GM18873 (cell line): ENCODE data around the gene MAP3K5.
A peak's percentile ranks its signal among the peaks of the same experiment; 100 is the strongest.

Experiments
- ATAC-seq: cut with Tn5 transposase; IDR thresholded peaks from one replicate; pipeline ENCODE4 v1.9.1; 2021; ENCODE audit warnings: mild to moderate bottlenecking, moderate library complexity, moderate number of reproducible peaks; ENCODE audit not compliant: unreplicated experiment, low FRiP score

Gene MAP3K5

DNA sequence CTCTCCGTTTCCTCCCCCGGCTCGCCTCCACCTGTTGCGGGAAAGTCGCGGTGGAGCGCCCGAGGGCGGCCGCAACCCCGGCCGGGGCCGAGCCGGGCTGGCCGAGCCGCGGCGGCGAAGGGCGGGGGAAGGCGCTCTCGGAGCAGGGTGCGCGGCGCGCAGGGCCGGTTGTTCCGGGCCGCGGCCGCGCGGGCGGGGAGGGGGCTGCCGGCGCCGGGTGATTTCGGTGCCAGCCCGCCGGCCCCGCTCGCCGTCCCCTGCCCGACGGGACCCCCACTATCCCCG lies 242.3 kb downstream of the MAP3K5 start:
- ATAC-seq = peak; percentile 47

DNA sequence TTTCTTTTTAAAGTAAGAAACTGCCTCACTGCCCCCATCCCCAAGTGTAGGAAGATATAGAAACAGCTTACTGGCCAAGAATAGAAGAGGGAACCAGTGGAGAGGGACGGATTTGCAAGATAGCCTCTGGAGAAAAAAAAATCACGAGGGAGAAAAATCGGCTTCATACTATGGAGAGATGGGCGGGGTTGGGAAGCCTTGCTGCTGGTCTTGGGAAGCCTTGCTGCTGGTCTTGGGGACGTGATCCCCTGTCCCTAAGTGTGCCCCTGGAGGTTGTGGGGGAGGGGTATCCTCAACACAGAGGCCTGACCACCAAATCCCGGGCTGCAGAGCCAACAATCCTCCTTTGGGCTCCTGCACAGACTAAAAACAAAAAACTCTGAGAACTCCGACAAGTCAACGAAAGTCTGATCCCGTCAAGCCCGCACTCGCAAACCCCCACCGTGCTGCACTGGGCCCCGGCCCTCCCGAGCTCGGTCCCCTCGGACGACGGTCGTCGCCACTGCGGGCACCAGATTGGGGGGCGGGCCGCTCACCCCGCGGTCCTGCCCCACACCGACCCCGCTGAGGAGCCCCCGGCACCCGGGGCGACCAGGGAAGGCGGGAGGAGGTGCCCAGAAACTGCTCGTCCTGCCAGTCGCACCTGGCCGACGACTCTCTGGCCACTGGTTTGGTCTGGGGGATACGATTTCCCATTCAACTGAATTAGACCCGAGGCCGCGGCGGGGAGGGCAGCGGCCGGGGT lies 242.8 kb downstream of the MAP3K5 start:
- ATAC-seq = no peak

DNA sequence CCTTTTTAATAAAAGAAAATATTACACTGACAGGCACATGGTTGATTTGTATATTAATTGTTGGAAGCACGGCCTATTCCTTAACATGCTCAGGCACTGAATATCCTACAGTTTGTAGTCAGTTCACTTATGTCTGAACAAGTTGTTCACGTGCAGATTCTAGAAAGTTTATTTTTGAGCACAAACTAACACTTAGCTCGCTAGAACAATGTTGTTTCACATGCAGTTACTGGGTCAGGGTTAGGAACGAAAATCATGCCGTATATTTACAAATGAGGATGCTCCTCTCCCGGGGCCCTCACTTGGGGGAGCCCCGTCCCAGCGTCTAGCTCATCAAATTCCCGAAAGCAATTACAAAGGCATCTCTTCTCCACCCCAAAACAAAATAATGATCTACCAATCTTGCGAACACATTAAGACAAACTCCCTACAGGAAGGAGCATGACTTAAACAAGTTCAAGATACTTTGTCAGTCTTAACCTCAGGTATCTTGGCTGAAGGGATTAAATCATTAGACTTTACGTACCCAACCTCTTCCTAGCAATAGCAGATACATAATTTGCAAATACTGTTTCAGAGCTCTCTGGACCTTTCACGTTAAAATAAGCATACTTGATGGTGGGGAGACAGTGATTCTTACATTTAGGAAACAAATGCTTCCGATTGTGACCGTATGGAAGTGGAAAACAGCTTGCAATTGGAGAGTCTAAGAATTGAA lies 243.5 kb downstream of the MAP3K5 start:
- no peak for ATAC-seq

DNA sequence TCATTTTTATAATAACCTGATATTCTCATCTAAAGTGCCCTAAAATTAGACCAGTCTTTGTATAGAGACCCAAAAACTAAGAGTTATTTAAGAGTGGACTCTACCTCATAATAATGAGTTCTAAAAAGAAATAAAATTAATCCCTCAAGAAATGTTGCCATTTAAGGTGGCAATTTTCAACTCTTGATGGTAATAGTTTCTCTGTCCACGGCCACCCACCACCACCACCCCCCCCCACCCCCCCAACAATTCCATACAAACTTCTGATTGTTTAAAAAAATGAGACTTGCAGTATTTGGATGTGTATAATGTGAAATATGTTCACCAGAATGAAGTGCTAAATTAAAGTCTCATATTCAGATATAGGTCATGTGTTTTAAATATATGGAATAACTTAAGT lies 244.4 kb downstream of the MAP3K5 start:
- ATAC-seq = no peak

DNA sequence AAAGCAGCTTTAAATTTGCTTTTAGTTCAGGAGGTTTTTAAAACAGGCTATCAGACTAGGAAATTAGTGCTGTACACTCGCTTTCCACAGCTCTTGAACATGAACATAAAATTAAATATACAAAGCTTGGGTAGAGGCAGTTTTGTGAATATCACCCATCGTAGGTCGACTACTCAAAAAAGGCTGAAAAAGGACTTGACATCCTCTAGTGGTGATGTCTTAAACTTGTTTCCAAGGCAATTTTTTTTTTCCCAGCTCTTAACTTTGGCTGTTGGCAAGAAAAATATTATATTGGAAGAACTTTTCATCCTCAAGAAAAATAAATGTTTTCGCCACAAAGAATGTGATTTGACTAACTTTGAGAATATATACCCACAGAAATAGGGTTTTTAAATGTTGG lies 244.9 kb downstream of the MAP3K5 start:
- ATAC-seq = no peak

DNA sequence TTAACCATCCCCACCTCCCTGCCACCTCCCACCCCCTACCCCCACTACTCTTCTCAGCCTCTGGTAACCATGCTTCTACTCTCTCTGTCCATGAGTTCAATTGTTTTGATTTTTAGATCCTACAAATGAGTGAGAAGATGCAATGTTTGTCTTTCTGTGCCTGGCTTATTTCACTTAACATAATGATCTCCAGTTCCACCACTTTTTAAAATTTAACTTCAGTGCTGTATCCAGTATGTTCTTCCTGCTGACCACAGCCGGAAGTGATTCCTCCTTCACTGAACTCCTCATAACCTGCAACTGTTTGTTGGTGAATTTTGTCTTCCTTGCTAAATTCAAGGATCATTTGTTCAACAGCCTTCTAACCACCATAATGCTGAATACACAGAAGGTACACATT lies 245.9 kb downstream of the MAP3K5 start:
- ATAC-seq = no peak

DNA sequence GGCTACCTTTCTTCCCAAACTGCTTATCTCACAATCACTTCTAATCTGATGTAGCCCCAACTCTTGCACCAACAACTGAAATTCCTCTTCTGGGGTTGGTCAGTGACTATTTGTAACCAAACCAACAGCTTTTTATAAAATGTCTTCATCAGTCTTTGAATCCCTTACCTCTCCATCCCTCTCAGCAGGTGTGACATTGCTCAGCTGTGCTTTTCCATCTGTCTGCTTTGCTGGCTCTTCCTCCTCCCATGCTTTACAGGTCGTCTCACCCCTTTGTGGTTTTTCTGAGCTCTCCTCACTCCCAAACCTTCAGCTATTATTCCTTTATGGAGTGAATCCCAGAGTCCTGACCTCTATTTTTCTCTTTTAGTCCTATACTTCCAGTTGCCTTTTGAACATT lies 248.0 kb downstream of the MAP3K5 start:
- no peak for ATAC-seq

DNA sequence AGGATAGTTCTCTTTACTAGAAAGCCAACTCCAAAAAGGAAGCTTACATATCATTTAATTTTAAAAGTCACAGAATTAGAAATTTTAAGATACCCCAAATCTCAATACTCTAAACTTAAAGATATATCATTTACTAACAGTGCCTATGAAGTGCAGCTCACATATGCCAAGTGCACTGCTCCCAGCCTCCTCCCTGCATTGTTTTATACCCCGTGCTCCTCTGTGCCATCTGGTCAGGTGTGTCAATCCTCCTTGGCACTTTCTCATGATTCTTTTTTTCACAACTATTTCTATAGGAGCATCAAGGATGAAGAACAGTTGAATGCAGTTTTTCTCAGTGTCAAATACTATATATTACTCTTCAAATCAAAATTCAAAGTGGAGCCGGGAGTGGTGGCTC lies 250.9 kb downstream of the MAP3K5 start:
- ATAC-seq = no peak

DNA sequence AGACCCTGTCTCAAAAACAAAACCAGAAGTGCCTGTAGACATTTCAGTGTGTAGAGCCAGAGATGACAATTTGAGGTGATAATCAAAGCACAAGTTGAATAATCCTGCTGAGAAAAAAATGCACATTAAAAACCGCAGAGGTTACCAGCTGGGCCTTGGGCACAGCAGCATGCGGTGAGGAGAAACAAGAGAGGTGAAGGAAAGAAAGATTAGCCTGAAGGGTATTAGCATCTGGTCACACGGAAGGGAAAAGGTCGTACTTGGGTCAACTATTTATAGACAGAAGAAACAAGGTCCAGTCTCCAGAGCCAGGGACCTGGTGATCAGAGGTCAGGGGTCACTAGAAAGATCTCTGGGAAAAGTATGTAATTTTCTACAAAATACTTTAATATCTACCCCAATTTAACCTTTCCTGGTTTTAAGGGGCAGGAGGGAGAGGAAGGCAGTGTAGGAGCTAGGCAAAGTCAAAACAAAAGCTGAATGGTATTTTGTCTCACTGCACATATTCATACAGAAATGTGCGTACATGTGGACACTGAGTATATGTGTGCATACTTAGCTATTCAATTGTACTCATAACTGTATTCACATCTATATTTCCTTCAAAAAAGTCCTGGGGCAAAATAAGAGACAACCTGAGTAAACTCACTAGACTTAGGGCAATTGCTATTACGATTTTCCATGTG lies 252.2 kb downstream of the MAP3K5 start:
- no peak for ATAC-seq

DNA sequence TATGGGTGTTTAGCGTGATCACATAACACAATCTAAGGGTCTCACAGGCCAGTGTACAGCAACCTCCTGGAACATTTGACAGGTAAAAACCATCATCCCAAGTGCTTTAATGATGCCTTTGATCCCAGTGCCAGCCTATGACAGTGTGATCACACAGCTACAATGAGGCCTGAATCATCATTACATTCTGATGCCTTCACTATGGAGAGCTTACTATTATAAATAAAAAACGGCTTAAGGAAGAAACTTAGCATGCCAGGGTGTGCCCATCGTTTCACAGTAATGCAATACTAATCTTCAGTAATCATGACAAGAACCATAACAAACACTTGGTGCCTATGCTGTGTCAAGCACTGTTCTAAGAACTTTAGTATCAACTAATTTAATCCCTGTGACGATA lies 253.4 kb downstream of the MAP3K5 start:
- ATAC-seq = no peak

DNA sequence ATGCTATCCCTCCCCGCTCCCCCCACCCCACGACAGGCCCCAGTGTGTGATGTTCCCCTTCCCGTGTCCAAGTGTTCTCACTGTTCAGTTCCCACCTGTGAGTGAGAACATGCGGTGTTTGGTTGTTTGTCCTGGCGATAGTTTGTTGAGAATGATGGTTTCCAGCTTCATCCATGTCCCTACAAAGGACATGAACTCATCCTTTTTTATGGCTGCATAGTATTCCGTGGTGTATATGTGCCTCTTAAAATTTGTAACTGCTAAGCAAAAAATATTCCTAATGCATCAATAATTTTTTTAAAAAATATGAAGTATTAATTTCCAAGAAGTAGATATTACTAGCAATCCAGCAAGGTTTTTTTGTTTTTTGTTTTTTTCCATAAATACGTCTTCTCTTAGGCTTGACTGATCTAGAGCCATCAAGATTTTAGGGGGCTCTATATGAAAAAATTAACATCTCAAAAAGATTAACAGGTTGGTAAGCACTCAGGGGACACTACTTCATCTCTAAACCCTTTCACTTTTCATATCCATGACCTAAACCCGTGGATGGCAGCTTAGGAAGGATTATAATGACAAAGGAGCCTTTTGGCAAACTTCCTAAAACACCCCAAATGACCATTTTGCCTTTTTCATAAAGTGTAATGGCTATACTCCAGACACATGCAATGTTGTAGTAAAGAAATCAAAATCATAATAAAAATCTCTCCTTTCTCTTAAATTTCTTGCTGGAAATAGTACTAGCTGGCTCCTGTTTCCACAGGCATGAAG lies 256.2 kb downstream of the MAP3K5 start:
- no peak for ATAC-seq

DNA sequence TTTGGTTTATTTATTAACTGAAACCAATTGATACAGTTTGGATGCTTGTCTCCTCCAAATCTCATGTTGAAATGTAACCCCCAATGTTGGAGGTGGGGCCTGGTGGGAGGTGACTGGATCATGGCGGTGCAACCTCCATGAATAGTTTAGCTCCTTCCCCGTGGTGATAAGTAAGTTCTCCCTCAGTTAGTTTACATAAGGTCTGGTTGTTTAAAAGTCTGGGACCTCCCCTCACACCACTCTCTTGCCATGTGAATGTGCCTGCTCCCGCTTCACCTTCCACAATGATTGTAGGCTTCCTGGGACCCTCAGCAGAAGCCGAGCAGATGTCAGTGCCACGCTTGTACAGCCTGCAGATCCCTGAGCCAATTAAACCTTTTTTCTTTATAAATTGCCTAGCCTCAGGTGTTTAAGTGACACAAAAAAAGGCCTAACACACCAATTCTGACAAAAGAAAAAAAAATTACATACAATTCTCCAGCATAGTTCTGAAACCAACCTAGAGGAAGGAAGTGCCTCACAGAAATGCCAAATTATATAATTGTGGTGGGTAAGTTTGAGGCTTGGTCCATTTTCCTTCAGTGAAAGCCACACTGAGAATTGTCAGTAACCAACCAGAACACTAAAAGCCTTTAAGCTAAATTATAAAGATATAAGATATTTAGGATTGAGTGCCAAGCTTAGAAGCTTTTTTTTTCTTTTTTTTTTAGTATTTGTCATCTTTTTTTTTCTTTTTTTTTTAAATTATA lies 257.1 kb downstream of the MAP3K5 start:
- no peak for ATAC-seq

DNA sequence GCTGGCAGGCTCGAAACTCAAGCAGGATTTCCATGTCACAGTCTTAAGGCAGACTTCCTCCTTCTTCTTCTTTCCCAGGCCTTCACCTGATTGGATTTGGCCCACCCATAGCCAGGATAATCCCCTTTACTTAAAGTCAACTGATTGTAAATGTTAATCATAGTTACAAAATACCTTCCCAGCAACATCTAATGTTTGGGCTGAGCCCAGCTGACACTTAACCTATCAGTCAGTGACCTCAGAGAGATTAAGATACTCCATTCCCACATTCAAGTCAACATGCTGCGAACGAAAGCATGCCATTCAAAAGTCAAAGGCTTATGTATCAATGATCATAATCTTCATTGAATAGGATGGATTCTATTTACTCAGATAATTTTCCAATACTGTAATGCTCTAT lies 258.0 kb downstream of the MAP3K5 start:
- no peak for ATAC-seq

DNA sequence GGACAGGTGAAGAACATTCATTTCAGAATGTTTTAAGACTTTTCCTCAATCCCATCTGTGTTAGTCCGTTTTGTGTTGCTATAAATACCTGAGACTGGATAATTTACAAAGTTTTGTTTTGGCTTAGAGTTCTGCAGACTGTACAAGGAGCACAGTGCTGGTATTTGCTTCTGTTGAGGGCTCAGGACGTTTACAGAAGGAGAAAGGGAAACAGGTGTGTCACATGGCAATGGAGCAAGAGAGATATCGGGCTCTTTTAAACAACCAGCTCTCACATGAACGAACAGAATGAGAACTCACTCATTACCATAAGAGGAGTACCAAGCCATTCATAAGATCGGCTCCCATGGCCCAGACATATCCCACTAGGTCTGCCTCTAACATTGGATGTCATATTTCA lies 258.8 kb downstream of the MAP3K5 start:
- ATAC-seq = no peak

DNA sequence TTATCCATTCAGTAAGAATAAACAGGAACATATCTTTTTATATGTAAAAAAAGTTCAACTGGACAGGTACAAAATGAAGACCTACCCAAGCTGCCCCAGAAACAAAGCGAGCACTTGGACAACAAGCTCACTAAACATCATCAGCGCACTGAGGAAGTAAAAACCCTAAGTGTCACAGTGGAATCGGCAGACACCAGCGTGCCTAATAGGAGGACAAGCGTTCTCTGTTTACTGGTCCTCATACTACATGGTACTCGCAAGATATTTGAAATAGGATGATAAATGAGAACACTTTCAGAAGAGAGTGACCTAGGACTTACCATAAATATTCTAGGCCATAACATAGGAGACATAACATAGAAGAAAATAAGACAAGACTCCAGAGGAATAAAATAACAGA lies 260.2 kb downstream of the MAP3K5 start:
- no peak for ATAC-seq

DNA sequence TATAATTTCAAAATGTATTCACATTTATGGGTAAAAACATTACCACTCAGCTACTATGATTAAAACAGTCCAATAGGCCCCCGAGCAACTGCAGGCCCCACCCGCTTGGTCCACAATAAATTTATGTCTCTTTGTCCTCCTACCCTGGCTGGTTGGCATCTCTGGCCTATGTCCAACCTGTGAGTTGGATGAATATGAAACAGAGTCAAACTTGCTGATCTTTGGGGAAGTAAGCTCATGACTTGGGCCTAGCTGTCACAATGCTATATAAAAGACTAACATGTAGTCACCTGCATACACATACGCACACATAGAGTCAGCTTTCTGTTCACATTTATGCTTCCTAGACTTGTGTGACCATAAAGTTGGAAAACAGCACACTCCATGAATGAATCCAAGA lies 262.6 kb downstream of the MAP3K5 start:
- no peak for ATAC-seq

DNA sequence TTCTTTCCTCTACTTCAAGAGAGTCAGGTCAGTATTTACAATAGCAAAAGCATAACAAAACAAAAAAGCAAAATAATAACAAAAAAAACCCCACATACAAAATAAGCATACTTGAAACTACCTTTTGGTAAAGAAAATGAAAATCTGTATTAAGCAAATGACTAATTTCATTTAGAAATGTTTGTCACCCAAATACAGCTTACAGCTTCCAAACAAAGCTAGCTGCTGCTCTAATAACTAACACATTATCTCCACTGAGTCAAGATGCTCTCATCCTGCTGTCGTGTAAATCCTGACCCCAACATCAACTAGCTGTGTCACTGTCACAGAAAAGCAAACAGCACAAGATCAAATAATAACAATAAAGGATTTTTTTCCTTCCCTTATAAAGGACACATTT lies 263.8 kb downstream of the MAP3K5 start:
- no peak for ATAC-seq

DNA sequence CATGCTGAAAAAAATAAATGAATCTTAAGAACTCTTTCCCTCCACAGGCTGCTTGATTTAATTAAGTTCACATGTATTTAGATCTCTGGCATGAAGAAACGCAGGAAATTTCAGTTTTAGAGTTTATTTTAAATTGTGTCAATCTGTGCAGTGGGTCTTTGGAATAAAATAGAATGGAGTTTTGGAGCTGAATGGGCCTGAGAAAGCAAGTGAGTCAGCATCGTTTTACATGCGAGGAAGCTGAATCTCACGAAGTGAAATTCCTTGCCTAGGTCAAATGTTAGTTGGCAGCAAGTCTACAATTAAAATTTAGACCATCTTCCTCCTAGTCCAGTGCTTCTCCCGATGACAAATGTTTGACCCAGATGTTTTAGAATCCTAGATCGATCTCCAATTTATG lies 264.4 kb downstream of the MAP3K5 start:
- no peak for ATAC-seq

DNA sequence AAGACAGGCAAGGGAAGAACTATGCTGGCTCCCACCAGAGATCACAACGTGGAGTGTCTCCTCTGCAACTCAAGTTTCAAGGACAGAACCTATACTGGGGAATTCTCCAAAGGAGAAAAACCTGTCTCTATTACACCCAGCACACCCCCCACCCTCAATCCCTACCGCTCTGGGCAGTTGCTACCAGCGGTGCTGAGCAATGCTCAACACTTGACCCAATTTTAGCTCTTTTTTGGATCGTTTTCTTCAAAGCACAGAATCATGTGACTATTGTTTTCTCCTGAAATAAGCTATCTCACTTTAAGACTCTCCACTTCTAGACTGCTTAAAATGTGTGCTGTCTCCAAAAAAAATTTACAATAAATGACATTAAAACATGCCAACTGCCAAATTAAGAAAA lies 265.3 kb downstream of the MAP3K5 start:
- no peak for ATAC-seq

DNA sequence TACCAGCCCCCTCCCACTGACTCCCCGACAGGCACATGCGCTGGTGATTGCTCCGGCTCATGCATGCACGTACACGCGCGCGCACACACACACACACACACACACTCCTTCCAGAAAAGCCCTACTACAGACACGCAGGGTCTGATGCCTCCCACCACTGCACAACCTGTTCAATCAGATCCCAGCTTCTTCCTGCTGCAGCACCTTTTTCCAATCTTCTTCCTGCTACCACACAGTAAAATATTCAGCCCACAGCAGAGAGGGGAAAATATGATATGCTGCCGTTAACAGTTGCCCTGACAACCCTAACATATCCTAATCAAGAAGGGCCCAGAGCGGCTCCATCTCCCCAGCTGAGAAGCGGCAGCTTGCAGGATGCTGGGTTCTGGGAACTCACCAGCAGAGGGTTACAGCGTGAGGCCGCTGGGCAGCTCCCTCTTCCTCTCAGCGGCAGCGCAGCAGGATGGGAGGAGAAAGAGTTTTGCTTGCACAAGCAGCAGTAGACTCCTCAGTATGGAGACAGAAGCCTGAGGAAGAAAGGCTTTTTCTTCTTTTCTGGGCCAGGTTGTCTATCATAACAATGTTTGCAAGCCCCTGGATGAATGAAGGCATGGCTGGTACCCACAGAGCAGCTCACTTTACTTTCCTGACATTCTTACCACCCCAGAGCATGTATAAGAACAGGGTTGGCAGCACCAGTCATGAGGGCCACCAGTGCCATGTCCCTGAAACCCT lies 265.9 kb downstream of the MAP3K5 start:
- ATAC-seq = no peak
